GM23338 (cell line): ENCODE data around the gene SCARF1. TPM values are rescaled to one million over a fixed set of nuclear protein-coding genes. Genes with fewer than 3 reads are reported as not detected.
"Not testable (repeated sequence)": the region's sequence is repeated elsewhere in the genome, so short reads cannot be mapped to it uniquely, and the experiment has no call there.

ENCODE experiments used
- ATAC-seq: fragments of 200-7000 bp; cut with Tn5 transposase; 3 replicates; pipeline ENCODE4 v1.9.1; 2020
- DNase-seq: peaks from one replicate; pipeline ENCODE4 v3.0.0-alpha.2; 2015; ENCODE audit warnings: low spot score
- H2AFZ ChIP-seq: fragments of 200-600 bp; sonication (generic); 2 replicates; pipeline ENCODE4 v1.8.0; 2016; ENCODE audit warnings: antibody characterized with exemption, mild to moderate bottlenecking, moderate library complexity
- H3F3A ChIP-seq: fragments of 200-600 bp; sonication (generic); replicated peaks from 2 replicates; pipeline ENCODE4 v1.8.0; 2017; ENCODE audit warnings: antibody characterized with exemption, mixed run types, low read depth
- H3K27ac ChIP-seq: fragments of 200-600 bp; sonication (generic); 2 replicates; pipeline ENCODE4 v1.6.1; 2016; ENCODE audit warnings: low read depth
- H3K27me3 ChIP-seq: fragments of 200-600 bp; sonication (generic); 2 replicates; pipeline ENCODE4 v1.8.0; 2016; ENCODE audit warnings: mild to moderate bottlenecking, mixed run types, moderate library complexity; ENCODE audit not compliant: insufficient read depth
- H3K36me3 ChIP-seq: fragments of 200-600 bp; sonication (generic); 2 replicates; pipeline ENCODE4 v1.8.0; 2016; ENCODE audit warnings: mild to moderate bottlenecking; ENCODE audit not compliant: insufficient read depth
- H3K4me1 ChIP-seq: fragments of 200-600 bp; sonication (generic); 2 replicates; pipeline ENCODE4 v1.8.0; 2016; ENCODE audit warnings: mild to moderate bottlenecking, moderate library complexity; ENCODE audit not compliant: insufficient read depth
- H3K4me2 ChIP-seq: fragments of 200-600 bp; sonication (generic); 2 replicates; pipeline ENCODE4 v1.7.1; 2017; ENCODE audit warnings: mixed run types
- H3K4me3 ChIP-seq: fragments of 200-600 bp; sonication (generic); 2 replicates; pipeline ENCODE4 v1.6.1; 2016; ENCODE audit warnings: mixed run types
- H3K79me2 ChIP-seq: fragments of 200-600 bp; sonication (generic); replicated peaks from 2 replicates; pipeline ENCODE4 v1.8.0; 2017; ENCODE audit warnings: mild to moderate bottlenecking; ENCODE audit not compliant: insufficient read depth
- H3K9me2 ChIP-seq: fragments of 200-600 bp; sonication (generic); 2 replicates; pipeline ENCODE4 v1.8.0; 2017; ENCODE audit not compliant: insufficient read depth
- H4K20me1 ChIP-seq: fragments of 200-600 bp; sonication (generic); replicated peaks from 2 replicates; pipeline ENCODE4 v1.8.0; 2017; ENCODE audit warnings: mild to moderate bottlenecking; ENCODE audit not compliant: insufficient read depth
- H3K27ac Mint-ChIP-seq: 2 replicates; pipeline ENCODE4 v1.8.0; 2020; ENCODE audit warnings: inconsistent platforms, mild to moderate bottlenecking, moderate library complexity, mixed read lengths
- H3K27me3 Mint-ChIP-seq: 3 replicates; pipeline ENCODE4 v1.8.0; 2022; ENCODE audit warnings: low read depth, mild to moderate bottlenecking, moderate library complexity, mixed read lengths, inconsistent platforms; ENCODE audit not compliant: insufficient read depth, poor library complexity
- H3K36me3 Mint-ChIP-seq: 3 replicates; pipeline ENCODE4 v1.8.0; 2021; ENCODE audit warnings: low read depth, mild to moderate bottlenecking, inconsistent platforms, moderate library complexity, mixed read lengths
- H3K4me1 Mint-ChIP-seq: 3 replicates; pipeline ENCODE4 v1.8.0; 2020; ENCODE audit warnings: mild to moderate bottlenecking, inconsistent platforms, mixed read lengths
- H3K4me3 Mint-ChIP-seq: 3 replicates; pipeline ENCODE4 v1.8.0; 2021; ENCODE audit warnings: moderate library complexity, mild to moderate bottlenecking, inconsistent platforms, mixed read lengths
- H3K9me3 Mint-ChIP-seq: 3 replicates; pipeline ENCODE4 v1.8.0; 2020; ENCODE audit warnings: moderate library complexity, mild to moderate bottlenecking, inconsistent platforms, mixed read lengths
- EZH2 ChIP-seq: fragments of 200-600 bp; sonication (generic); IDR thresholded peaks from one replicate; pipeline ENCODE4 v1.8.0; 2017; ENCODE audit warnings: antibody characterized with exemption, mild to moderate bottlenecking, low read depth; ENCODE audit not compliant: unreplicated experiment
- EZH2phosphoT487 ChIP-seq: fragments of 200-600 bp; sonication (generic); IDR thresholded peaks from one replicate; pipeline ENCODE4 v1.8.1; 2018; ENCODE audit warnings: antibody characterized with exemption; ENCODE audit not compliant: unreplicated experiment
- JUNB ChIP-seq: IDR thresholded peaks from one replicate; pipeline ENCODE4 v1.6.1; 2016; ENCODE audit warnings: antibody characterized with exemption; ENCODE audit not compliant: unreplicated experiment
- NANOG ChIP-seq: IDR thresholded peaks from 2 replicates; pipeline ENCODE4 v1.6.1; 2016; ENCODE audit warnings: antibody characterized with exemption, borderline replicate concordance
- POLR2AphosphoS5 ChIP-seq: IDR thresholded peaks from 2 replicates; pipeline ENCODE4 v1.6.1; 2016; ENCODE audit warnings: antibody characterized with exemption, low read depth
- ZNF331 ChIP-seq: fragments of 250-450 bp; sonication (Bioruptor Pico); IDR thresholded peaks from 2 replicates; pipeline ENCODE4 v1.5.0; 2020; ENCODE audit warnings: low read depth, mild to moderate bottlenecking, moderate library complexity
- polyA plus RNA-seq: library from polyadenylated mRNA; unstranded; fragments of >200 nt; fragmentation: Nextera tagmentation; extraction: Ambion mirVana; gene quantifications from 2 replicates; pipeline ENCODE4 v1.2.1, GENCODE V29; 2016
- total RNA-seq: library from RNA; depleted of rRNA; stranded (reverse); fragments of >200 nt; shearing (Covaris generic); gene quantifications from 2 replicates; pipeline ENCODE4 v1.2.3, GENCODE V29; 2014
- TF ChIP-seq, protein P1 (sequence below): IDR thresholded peaks from one replicate; pipeline ENCODE4 v1.6.1; 2018; ENCODE audit warnings: antibody characterized with exemption; ENCODE audit not compliant: unreplicated experiment
- TF ChIP-seq, protein P2 (sequence below): IDR thresholded peaks from 2 replicates; pipeline ENCODE4 v1.6.1; 2016; ENCODE audit warnings: antibody characterized with exemption
- TF ChIP-seq, protein P3 (sequence below), 2 experiments: fragments of 200-600 bp in 1 of 2; sonication (generic) in 1 of 2; conservative IDR thresholded peaks; 2 replicates each; pipeline versions ENCODE4 v1.5.1 to v1.6.1; 2016 to 2017; ENCODE audit warnings: antibody characterized with exemption in 2 of 2, low read depth in 2 of 2, mild to moderate bottlenecking in 2 of 2, moderate library complexity in 1 of 2

Gene SCARF1
- total and polyA plus RNA-seq, 2 experiments from 2014 or later: 0.76 to 1.6 TPM

DNA sequence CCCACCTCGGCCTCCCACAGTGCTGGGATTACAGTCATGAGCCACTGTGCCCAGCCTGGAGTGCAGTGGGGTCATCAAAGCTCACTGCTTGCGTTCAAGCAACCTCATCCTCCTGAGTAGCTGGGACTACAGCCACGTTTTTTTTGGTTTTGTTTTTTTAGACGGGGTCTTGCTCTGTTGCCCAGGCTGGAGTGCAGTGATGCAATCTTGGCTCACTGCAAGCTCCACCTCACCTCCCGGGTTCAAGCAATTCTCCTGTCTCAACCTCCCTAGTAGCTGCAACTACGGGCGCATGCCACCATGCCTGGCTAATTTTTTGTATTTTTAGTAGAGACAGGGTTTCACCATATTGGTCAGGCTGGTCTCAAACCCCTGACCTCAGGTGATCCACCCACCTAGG, 7.3 kb upstream of the SCARF1 start:
- H3K27me3 Mint-ChIP-seq: peaks cover 12% of the 10 kb centered on the region
- not testable (repeated sequence) for H3K27me3 ChIP-seq, H3K4me1 Mint-ChIP-seq, H3K4me3 Mint-ChIP-seq, DNase-seq, H3K27ac Mint-ChIP-seq, ATAC-seq, H3K4me1 ChIP-seq, H3K4me2 ChIP-seq, H3K27ac ChIP-seq, H2AFZ ChIP-seq, H3K79me2 ChIP-seq, H3K4me3 ChIP-seq, H3K9me3 Mint-ChIP-seq, H3K9me2 ChIP-seq
- peaks cover 72% of the 10 kb centered on the region for H3K36me3 Mint-ChIP-seq
- peaks cover 53% of the 10 kb centered on the region for H3F3A ChIP-seq
- peaks cover 62% of the 10 kb centered on the region for H3K36me3 ChIP-seq
- peaks cover 16% of the 10 kb centered on the region for H4K20me1 ChIP-seq

DNA sequence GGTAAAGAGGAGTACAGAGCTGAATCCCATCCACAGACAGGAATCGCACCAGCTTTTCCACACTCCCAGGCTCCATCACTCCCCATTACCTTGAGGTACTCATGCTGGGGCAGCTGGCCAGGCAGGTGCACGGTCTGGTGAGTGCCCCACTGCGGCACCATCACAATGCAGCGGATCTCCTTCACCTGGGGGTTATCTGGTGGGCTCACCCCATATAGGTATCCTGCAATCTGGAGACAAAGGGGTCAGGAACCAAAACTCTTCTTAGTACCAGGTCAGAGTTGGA, 6.0 kb upstream of the SCARF1 start:
- H3K27ac ChIP-seq: no peak overlapping the region
- no peaks in the 10 kb centered on the region for H3K9me2 ChIP-seq
- H3K4me3 Mint-ChIP-seq: no peak overlapping the region
- no peak for TF ChIP-seq NANOG
- no peaks in the 10 kb centered on the region for H3K79me2 ChIP-seq
- H3K36me3 ChIP-seq: peaks cover 53% of the 10 kb centered on the region
- H3K9me3 Mint-ChIP-seq: no peaks in the 10 kb centered on the region
- peaks cover 59% of the 10 kb centered on the region for H3K36me3 Mint-ChIP-seq
- no peak overlapping the region for H3K4me3 ChIP-seq
- H3K4me1 ChIP-seq: peaks cover 5% of the 10 kb centered on the region; the same call in 1 of the 2 replicates
- no peaks in the 10 kb centered on the region for H3K27me3 ChIP-seq
- peaks cover 11% of the 10 kb centered on the region for H4K20me1 ChIP-seq
- H3K4me1 Mint-ChIP-seq: peaks cover 8% of the 10 kb centered on the region
- H3K27ac Mint-ChIP-seq: no peak overlapping the region
- no peak overlapping the region for H2AFZ ChIP-seq
- no peak for DNase-seq
- H3K4me2 ChIP-seq: no peak overlapping the region
- ATAC-seq: no peak
- peaks cover 48% of the 10 kb centered on the region for H3F3A ChIP-seq
- H3K27me3 Mint-ChIP-seq: peaks cover 21% of the 10 kb centered on the region

DNA sequence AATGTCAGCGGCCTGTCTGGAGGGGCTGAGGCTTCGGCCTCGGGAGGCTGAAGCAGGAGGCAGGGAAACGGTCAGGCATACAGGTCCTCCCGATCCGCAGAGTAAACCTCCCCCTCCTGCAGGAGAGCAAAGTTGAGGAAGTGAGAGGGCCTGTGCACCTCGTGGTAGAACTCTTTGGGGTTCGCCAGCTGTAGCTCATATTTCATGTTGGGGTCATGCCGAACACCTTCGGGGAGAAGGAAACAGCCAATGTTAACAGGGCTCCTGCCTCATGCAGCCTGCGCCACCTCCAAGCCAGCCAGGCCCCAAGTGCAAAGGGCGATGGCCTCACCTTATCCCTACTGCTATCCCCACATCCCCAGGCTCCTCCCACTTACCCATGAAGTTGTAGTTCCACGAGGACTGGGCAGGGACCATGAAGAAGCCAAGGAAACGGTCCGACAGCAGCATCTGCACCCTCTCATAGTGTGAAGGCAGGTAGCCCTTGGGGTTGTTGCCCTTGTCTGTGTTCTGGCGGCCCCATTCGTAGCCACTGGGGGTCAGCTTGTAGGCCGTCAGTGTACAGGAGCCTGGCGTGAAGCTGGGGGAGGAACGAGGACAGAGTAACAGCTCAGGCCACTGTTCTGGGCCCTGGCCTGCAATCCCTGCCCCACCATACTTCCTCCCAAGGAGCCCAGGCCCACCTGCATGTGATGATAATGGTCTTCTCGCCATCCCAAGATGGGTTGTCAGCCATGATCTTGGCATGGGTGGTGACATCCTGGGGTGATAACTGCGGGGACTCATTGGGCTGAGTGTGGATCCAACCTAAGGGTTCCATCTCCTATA, 5.4 kb upstream of the SCARF1 start:
- no peak overlapping the region for H2AFZ ChIP-seq
- H3K27me3 Mint-ChIP-seq: peaks cover 21% of the 10 kb centered on the region
- no peaks in the 10 kb centered on the region for H3K27me3 ChIP-seq
- H3K36me3 Mint-ChIP-seq: peaks cover 53% of the 10 kb centered on the region
- DNase-seq (no peak), ATAC-seq (no peak)
- peaks cover 7% of the 10 kb centered on the region; the same call in 1 of the 2 replicates for H3K4me1 ChIP-seq
- no peak overlapping the region for H3K4me3 Mint-ChIP-seq
- no peaks in the 10 kb centered on the region for H3K9me3 Mint-ChIP-seq
- no peaks in the 10 kb centered on the region for H3K79me2 ChIP-seq
- H3K27ac ChIP-seq: no peak overlapping the region
- H3K4me2 ChIP-seq: peak overlapping the region; percentile 88; the same call in 1 of the 2 replicates
- H3F3A ChIP-seq: peaks cover 46% of the 10 kb centered on the region
- no peaks in the 10 kb centered on the region for H3K9me2 ChIP-seq
- H3K4me1 Mint-ChIP-seq: peaks cover 14% of the 10 kb centered on the region
- peaks cover 47% of the 10 kb centered on the region for H3K36me3 ChIP-seq
- H3K27ac Mint-ChIP-seq: no peak overlapping the region
- no peak overlapping the region for H3K4me3 ChIP-seq
- peaks cover 10% of the 10 kb centered on the region; the same call in 1 of the 2 replicates for H4K20me1 ChIP-seq
- TF ChIP-seq NANOG (no peak), JUNB (no peak), EZH2 (no peak), ZNF331 (CRISPR knock-in tag) (no peak), POLR2AphosphoS5 (no peak), EZH2phosphoT487 (no peak)
- TF ChIP-seq, protein P1, sequence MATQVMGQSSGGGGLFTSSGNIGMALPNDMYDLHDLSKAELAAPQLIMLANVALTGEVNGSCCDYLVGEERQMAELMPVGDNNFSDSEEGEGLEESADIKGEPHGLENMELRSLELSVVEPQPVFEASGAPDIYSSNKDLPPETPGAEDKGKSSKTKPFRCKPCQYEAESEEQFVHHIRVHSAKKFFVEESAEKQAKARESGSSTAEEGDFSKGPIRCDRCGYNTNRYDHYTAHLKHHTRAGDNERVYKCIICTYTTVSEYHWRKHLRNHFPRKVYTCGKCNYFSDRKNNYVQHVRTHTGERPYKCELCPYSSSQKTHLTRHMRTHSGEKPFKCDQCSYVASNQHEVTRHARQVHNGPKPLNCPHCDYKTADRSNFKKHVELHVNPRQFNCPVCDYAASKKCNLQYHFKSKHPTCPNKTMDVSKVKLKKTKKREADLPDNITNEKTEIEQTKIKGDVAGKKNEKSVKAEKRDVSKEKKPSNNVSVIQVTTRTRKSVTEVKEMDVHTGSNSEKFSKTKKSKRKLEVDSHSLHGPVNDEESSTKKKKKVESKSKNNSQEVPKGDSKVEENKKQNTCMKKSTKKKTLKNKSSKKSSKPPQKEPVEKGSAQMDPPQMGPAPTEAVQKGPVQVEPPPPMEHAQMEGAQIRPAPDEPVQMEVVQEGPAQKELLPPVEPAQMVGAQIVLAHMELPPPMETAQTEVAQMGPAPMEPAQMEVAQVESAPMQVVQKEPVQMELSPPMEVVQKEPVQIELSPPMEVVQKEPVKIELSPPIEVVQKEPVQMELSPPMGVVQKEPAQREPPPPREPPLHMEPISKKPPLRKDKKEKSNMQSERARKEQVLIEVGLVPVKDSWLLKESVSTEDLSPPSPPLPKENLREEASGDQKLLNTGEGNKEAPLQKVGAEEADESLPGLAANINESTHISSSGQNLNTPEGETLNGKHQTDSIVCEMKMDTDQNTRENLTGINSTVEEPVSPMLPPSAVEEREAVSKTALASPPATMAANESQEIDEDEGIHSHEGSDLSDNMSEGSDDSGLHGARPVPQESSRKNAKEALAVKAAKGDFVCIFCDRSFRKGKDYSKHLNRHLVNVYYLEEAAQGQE: no peak
- TF ChIP-seq, protein P2, sequence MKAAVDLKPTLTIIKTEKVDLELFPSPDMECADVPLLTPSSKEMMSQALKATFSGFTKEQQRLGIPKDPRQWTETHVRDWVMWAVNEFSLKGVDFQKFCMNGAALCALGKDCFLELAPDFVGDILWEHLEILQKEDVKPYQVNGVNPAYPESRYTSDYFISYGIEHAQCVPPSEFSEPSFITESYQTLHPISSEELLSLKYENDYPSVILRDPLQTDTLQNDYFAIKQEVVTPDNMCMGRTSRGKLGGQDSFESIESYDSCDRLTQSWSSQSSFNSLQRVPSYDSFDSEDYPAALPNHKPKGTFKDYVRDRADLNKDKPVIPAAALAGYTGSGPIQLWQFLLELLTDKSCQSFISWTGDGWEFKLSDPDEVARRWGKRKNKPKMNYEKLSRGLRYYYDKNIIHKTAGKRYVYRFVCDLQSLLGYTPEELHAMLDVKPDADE: no peak
- TF ChIP-seq, protein P3, sequence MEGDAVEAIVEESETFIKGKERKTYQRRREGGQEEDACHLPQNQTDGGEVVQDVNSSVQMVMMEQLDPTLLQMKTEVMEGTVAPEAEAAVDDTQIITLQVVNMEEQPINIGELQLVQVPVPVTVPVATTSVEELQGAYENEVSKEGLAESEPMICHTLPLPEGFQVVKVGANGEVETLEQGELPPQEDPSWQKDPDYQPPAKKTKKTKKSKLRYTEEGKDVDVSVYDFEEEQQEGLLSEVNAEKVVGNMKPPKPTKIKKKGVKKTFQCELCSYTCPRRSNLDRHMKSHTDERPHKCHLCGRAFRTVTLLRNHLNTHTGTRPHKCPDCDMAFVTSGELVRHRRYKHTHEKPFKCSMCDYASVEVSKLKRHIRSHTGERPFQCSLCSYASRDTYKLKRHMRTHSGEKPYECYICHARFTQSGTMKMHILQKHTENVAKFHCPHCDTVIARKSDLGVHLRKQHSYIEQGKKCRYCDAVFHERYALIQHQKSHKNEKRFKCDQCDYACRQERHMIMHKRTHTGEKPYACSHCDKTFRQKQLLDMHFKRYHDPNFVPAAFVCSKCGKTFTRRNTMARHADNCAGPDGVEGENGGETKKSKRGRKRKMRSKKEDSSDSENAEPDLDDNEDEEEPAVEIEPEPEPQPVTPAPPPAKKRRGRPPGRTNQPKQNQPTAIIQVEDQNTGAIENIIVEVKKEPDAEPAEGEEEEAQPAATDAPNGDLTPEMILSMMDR (conservative IDR thresholded peaks at IDR 0.05; ENCODE audit: low read depth in 2 of 2): no peak
